HG02885 (cell line): ENCODE measurements around the gene TAF5.
"Not testable (repeated sequence)": the region's sequence is repeated elsewhere in the genome, so short reads cannot be mapped to it uniquely, and the experiment has no call there.

ENCODE experiments used
- ATAC-seq: cut with Tn5 transposase; IDR thresholded peaks from one replicate; pipeline ENCODE4 v1.9.1; 2021; ENCODE audit warnings: mild to moderate bottlenecking; ENCODE audit not compliant: unreplicated experiment, poor library complexity

The TAF5 gene

DNA sequence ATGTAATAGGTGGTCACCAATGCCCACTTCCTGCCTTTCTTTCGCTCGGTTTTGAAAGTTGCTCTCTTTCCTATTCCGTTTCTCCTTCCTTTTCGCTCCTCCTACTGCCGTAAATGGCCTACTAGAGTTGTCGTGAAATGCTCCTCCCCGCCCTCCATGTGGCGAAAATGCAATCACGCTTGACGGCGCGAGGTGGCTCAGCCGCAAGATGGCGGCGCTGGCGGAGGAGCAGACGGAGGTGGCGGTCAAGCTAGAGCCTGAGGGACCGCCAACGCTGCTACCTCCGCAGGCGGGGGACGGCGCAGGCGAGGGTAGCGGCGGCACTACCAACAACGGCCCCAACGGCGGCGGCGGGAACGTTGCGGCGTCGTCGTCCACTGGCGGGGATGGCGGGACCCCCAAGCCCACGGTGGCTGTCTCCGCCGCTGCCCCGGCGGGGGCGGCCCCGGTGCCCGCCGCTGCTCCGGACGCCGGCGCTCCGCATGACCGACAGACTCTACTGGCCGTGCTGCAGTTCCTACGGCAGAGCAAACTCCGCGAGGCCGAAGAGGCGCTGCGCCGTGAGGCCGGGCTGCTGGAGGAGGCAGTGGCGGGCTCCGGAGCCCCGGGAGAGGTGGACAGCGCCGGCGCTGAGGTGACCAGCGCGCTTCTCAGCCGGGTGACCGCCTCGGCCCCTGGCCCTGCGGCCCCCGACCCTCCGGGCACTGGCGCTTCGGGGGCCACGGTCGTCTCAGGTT, at the start of gene TAF5:
TSS of gene TAF5 (plus strand) at position 195 of the 737 bp plus-strand sequence. CDS start at position 209, 14 bp downstream.
- ATAC-seq: peak; percentile 62

DNA sequence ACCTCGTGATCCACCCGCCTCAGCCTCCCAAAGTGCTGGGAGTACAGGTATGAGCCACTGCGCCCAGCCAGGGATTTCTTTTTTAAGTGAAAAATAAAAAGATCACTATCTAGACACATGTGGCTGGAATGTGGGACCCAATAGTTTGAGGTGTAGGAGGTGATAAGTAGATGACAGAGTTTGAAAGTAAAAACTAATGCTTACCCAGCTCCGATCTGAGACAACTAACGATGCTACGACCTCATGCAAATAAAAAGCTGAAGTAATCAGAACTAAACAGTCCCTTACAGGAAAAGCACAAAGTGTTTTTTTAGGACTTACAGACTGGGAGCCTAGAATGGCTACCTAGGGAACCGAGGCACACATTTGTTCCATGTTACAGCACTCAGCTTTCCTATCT, 39.9 kb upstream of the TAF5 start:
- ATAC-seq: no peak

DNA sequence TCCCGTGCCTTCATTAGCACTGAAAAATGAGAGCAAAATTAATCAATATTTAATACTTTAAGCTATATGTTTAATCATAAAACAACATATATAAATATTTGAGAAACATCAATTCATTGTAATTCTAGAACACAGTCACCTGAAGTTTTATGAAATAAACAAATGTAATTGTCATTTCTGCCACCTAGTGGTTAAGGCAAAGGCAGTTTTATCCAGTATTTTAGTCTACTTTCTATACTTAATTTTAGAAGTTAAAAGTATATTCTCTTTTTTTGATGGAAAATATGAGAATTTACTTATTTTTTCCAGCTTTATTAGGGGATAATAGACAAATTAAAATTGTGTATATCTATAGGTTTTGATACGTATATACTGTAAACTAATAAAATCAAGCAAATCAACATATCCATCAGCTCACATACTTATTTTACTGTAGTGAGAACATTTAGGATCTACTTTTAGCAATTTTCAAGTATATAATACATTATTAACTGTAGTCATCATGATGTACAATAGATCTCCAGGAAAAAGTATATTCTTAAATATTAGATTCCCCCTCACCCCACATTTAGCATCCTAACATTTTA, 33.7 kb upstream of the TAF5 start:
- no peak for ATAC-seq

DNA sequence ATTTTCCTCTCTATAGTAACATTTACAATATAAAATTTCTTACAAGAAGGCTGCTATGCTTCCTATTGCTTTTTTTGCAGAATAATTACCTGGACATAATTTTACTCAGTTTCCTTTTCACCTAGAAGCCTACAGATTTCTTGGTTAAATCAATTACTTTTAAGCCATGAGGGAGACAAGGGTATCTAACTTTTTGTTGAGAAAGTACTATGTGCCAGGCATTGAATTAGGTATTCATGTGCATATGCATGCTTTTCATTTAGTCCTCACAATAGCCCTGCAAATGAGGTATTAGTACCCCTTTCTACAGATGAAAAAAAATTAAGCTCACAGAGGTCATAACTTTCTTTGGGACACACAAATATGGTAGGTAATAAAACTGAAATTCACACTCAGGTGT, 33.2 kb upstream of the TAF5 start:
- no peak for ATAC-seq

DNA sequence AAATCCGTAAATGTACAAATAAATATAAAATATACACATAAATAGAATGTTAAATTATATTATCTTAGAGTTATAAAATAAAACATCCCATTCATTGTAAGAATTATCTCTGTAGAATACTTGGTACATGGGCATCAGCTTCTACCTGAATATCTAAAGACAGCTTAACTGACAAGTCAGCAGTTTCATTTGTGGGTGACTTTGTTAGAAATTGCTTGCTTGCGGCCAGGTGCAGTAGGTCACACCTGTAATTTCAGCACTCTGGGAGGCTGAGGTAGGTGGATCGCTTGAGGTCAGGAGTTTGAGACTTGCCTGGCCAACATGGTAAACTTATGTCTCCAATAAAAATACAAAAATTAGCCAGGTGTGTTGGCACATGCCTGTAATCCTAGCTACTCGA, 31.4 kb upstream of the TAF5 start:
- ATAC-seq: no peak

DNA sequence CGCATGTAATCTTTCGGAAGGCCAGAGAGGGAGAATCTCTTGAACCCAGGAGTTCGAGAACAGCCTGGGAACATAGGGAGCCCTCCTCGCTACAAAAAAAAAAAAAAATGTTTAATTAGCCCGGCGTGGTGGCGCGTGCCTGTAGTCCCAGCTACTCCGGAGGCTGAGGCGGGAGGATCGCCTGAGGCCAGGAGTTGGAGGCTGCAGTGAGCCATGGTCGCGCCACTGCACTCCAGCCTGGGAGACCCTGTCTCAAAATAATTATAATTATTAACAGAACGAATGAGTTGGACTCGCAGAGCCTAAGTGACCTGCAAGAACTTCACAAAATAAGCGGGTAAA, 17.6 kb upstream of the TAF5 start:
- no peak for ATAC-seq

DNA sequence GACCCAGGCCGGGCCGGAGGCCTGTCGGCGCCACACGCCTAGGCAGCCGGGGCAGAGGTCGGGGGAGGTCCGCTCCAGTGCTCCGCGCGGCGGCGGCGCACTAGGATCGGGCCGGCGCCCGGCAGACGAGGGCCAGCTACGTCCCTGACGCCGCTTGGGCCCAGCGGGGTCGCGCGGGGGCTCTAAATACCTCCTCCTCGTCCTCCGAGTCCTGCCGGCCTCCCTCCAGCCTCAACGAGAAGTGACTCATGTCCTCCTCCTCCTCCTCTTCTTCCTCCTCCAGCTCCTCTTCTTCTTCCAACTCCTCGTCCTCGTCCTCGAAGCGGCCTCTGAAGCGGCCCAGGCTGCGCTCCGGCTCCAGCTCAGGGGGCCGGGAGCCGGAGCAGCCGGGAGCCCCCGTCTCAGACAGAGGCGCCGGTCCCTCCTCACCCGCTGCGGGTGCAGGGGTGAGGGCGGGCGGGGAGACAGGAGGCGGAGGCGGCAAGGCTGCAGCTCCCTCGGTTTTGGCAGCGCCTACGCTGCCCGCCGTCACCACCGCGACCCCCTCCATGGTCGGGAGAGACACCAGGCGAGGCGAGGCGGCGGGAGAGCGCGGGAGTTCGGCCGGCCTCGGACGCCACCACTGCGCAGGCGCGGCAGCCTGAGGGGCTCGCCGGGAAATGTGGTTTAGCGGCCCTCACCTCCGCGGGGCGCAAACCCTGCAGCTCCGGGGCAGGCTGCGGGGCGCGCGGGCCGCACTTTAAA, 17.1 kb upstream of the TAF5 start, which contains the start of gene PCGF6:
TSS of gene PCGF6 (minus strand) at position 624 of the 744 bp plus-strand sequence. CDS start at position 550, 74 bp downstream.
- ATAC-seq: peak; percentile 87

DNA sequence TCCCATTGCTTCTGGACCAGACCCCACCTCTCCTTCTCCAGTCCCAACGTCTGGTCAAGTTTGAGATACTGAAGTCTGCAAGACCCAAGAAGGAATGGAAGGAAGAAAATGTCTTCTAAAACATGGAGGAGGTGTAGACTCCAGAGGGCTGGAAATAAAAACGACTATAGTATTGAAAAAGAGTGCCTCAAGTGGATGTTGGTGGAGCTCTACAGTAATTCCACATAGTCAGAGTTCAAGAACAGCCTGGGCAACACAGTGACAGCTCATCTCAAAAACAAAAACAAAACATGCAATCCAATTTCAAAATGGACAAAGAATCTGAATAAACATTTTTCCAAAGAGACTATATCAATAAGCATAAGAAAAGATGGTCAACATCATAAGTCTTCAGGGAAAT, 14.5 kb upstream of the TAF5 start:
- ATAC-seq: no peak

DNA sequence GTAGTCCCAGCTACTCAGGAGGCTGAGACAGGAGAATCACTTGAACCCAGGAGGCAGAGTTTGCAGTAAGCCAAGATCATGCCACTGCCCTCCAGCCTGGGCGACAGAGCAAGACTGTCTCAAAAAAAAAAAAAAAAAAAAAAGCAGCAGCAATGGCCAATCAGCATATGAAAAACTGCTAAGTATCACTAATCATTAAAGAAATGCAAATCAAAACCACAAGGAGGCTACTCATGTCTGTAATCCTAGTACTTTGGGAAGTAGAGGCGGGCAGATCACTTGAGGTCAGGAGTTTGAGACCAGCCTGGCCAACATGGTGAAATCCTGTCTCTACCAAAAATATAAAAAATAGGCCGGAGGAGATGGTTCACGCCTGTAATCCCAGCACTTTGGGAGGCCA, 13.2 kb upstream of the TAF5 start:
- ATAC-seq: not testable (repeated sequence)

DNA sequence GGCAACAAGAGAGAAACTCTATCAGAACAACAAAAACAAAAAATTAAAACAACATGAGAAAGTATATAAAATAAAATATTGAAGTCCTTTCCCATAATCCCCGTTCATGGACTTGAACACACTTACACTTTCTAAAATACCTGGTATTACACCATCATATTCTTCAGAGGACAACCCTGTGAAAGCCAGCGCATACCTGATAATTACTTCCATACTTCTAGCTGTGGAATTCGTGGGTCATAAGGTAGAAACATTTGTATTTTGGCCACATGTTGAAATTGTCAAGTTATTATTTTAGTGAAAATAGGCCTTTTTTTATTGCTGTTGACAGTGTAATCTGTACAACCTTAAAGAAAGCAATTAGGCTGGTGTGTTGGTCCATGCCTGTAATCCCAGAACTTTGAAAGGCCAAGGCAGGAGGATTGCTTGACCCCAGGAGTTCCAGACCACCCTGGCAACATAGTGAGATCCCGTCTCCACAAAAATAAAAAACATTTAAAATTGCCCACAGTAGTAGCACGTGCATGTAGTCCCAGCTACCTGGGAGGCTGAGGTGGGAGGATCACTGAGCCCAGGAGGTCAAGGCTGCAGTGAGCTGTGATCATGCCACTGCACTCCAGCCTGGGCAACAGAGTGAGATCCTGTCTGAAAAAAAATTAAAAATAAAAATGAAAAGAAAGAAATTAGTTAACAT, 11.7 kb upstream of the TAF5 start:
- ATAC-seq: no peak

DNA sequence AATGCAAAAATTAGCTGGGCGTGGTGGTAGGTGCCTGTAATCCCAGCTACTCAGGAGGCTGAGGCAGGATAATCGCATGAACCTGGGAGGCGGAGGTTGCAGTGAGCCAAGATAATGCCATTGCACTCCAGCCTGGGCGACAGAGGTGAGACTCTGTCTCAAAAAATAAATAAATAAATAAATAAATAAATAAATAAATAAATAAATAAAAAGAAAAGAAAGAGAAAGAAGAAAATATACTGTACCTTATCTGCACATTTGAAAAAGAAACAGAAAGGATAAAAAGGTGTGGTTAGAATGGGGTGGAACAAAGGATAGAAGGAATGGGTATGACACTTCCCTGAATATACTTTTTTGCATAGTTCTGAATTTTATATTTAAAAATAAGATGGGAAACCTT, 8.3 kb upstream of the TAF5 start:
- not testable (repeated sequence) for ATAC-seq

DNA sequence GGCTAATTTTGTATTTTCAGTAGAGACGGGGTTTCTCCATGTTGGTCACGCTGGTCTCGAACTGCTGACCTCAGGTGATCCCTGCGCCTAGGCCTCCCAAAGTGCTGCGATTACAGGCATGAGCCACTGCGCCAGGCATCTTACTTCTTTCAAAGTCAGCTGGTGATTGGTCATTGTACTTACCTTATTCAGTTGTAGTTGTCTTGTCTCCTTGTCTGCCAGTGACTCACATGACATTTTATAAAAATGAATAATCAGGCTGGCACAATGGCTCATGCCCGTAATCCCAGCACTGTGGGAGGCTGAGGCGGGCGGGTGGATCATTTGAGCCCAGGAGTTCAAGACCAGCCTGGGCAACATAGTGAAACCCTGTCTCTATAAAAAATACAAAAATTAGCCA, 7.0 kb upstream of the TAF5 start:
- not testable (repeated sequence) for ATAC-seq

DNA sequence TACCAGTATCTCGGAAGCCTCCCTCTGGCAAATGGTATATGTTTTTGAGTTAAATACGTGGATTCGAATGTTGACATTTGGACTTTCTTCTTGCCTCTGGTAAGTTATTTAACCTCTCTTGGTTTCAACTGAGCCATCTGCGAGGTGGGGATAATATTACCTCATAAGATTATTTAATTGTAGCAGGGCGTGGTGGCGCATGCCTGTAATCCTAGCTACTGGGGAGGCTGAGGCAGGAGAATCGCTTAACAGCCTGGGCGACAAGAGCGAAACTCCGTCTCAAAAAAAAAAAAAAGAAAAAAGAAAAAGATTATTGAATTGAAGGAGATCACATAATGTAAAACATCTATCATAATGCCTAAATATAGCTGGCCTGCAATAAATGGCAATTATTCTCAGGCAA, 396 bp upstream of the TAF5 start:
- no peak for ATAC-seq

DNA sequence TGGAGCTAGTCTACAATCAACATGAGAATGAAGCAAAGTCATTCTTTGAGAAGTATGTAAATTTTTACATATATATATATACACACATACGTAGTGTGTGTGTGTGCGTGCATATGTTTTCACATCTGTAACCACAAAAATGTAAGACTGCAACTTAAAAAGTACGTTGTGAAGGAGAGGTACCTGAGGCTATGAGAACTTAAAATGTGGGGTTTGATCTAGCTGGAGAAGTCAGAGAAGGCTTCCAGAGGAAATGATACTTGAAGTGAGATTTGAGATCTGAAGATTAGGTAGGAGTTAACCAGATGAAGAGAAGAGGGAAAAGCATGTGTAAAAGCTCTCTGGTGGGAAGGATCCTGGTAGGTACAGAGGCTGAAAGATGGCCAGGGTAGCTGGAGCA, 5.8 kb downstream of the TAF5 start:
- ATAC-seq: peak; percentile 55

DNA sequence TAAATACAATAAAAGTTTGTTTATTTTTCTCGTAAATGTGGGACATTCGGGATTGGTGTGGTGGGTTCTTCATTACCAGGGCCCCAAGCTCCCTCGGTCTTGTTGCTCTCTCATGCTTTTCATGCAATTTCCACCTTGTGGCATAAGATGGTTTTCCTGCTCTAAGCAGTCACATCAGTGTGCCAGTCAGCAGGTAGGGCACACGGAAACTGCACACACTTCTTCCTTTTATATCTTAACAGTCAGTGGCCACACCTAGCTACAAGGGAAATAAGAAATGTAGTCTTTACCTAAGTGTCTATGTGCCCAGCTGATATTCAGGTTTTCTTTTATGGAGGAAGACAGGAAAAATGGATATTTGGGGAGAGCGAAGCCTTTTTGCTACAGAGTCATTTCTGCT, 6.5 kb downstream of the TAF5 start:
- no peak for ATAC-seq

DNA sequence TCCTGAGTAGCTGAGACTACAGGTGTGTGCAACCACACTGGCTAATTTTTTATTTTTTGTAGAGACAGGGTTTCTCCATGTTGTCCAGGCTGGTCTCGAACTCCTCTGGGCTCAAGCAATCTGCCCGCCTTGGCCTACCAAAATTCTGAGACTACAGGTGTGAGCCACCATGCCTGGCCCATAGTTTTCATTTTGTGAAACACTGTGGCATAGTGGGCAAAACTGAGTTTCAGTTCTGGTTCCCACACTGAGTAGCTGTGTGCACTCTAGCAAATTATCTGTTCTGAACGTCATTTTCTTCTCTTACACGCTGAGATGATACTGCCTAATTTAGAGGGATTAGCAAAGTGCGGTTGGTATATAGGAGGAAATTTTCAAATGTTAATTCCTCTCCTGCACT, 15.0 kb downstream of the TAF5 start:
- no peak for ATAC-seq

DNA sequence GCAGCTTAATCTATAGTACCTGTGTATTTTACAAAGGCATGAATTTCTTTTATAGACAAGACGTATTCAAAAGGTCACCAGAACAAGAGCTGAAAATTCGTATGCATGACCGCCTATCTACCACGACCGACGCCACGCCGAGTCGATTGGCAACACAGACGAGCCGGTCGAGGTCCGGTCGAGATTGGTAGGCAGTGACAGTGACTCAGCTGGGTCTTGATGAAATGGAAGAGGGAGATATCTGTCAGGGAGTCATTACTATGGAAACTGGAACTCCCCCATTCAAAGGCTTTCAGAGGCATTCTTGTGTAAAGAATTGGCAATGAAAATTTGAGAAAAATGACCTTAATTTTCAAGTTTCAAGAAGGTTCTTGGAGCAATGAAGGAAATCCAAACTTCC, 26.4 kb downstream of the TAF5 start:
- no peak for ATAC-seq

DNA sequence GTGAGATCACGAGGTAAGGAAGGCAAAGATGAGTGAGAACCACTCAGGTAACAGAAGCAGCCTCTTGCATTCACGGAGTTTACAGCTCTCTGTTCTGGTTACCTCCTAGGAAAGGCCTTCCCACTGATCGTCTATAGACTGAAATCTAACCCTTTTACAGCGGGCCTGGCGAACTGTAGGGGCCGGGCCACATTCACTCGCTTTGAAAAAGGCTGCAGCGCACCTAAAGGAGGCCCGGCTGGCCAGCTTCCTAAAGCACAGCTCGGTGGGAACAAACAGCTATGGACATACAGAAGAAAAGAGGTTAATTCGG, 27.9 kb downstream of the TAF5 start:
- no peak for ATAC-seq

DNA sequence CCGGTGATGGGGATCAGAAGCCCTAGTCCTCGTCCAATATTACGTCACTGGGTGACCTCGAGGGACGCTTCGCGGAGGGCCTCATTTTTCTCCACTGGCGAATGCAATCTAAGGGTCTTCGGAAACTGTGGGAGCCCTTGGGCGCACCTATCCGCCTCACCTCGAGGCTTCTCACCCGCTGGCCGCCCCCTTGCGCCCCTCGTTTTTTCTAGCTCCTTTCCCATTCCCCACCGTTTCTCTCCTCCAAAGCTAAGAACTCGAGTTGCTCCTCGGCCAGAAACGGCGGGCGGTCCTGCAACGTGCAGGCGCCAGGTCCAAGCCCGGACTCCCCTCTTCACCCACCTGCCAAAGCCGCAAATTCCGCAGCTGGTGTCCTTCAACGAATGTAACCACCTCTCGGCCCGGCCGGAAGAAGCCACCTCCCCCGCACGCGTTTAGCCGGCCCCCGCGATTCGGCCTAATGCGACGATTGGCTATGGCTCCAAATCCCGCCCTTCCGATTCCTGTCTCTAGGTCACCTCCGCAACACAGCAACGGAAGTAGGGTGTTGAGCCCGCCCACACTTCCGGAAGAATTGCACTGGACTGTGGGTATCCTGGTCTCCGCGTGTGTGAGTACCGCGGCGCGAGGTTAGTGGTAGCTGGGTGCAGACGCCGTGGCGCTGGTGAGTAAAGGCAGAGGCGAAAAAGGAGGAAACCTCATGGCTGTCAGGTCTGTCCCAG, 28.5 kb downstream of the TAF5 start, which contains the start of the genes ATP5MK and PDCD11:
TSS of gene ATP5MK (minus strand) at position 409 of the 722 bp plus-strand sequence. CDS start 4,018 bp downstream, outside the sequence.
TSS of gene PDCD11 (plus strand) at position 560 of the 722 bp plus-strand sequence. CDS start 1,801 bp downstream, outside the sequence.
- ATAC-seq: peak; percentile 98

DNA sequence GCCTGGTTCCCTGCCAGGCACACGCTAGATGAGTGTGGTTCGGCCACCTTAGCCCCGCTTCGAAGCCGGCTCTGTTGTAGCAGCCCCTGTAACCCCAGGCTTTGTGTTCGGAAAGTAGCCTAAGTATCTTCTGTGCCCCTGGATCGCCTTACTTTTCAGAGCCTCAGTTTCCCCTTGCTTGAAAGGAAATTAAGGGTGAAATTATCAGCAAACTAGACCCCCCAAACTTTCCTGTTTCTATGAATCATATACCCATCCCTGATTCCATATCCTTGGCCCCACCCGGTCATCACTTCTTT, 29.0 kb downstream of the TAF5 start:
- ATAC-seq: no peak
